ENCODE measurements around the gene RCOR2.
"Not testable (repeated sequence)": the region's sequence is repeated elsewhere in the genome, so short reads cannot be mapped to it uniquely, and the experiment has no call there.

The RCOR2 gene

GRCh38 chr11:63916837-63917691 is at the start of gene RCOR2:
TSS of gene RCOR2 (minus strand) at chr11:63917164. CDS start at chr11:63916456, 708 bp downstream.
- DNase-seq = peak; percentile 57

GRCh38 chr11:63966444-63966843 is 49.5 kb upstream of the RCOR2 start:
- DNase-seq = no peak

DNA sequence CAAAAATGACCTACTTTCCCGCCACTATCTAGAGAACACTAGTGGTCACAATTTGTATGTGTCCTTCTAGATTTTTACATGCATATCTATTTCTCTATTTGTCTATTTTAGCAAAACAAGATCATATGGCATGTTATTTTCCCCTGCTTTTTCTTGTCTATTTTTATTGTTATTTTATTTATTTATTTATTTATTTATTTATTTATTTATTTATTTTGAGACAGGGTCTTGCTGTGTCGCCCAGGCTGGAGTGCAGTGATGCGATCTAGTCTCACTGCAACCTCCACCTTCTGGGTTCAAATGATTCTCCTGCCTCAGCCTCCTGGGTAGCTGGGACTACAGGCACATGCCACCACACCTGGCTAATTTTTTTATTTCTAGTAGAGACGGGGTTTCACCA is 46.9 kb upstream of the RCOR2 start:
- DNase-seq = not testable (repeated sequence)

DNA sequence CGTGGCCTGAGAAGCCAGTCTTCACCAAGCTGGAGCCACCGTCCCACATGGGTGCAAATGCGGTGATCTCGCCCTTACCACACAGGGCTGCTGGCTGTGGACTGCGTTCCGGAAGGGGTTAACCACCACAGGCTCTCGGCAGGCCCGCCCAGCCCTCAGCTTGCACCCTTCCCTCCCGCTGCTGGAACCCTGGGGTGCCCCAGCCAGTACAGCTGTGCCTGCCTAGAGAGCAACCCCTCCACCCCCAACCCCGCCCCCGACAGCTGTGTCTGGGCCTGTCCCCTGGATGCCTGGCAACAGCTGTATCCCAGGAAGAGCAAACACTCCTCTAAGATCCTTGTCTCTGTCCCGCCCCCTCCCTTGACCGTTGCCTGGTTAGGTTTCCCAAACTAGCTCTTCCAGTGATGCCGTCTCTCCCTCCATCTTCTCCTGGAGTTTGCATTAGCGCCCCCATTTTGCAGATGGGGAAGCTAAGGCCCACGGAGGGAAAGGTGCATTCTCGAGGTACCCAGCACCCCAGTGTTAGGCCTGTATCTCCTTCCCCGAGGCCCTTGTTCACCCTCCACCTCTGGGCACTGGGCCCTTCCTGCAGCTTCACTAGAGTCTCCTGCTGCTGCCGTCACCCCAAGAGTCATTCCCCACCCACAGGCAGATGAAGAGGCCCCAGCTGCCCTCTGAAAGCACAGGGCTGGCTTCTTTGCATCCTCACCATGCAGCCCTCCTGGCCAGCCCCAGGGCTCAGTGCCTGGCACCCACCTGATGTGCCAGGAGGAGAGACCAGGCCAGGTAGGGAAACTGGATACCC is 44.8 kb upstream of the RCOR2 start:
- no peak for DNase-seq

- no peak for DNase-seq
These were observed 41.0 kb upstream of the RCOR2 start for GRCh38 chr11:63958008-63958407.

- DNase-seq = no peak
These were observed 35.6 kb upstream of the RCOR2 start for GRCh38 chr11:63952570-63952969.

DNA sequence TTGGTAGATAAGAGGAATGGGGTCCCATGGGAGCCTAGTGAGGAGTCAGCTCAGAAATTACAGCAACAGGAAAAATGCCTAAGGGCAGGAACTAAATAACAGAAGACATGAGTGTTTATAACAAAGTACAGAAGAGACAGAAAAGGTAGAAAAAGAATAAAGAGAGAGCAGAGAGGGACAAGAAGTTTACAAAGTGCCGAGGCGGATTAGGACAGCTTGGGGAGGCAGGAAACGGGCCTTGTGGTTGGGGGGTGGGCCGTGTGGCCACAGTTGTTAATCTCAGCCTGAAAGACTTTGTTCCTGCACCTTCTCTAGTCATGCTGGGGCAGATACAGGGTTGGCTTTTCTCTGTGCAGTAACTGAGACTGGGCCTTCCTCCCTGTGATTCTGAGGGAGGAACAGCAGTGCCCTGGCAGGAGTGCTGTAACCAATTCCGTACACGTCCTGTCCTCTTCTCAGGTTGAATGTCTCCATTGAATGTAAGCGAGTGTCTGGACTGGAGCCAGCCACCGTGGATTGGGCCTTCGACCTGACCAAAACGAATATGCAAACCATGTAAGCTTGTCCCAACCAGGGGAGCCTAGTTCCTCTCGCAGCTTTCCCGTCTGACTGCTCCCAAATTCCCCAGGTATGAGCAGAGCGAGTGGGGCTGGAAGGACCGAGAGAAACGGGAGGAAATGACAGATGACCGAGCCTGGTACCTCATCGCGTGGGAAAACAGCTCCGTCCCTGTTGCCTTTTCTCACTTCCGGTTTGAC is 35.0 kb upstream of the RCOR2 start:
- DNase-seq = peak; percentile 33

- DNase-seq = peak; percentile 48
These were observed 28.7 kb upstream of the RCOR2 start for GRCh38 chr11:63945477-63946163.

- no peak for DNase-seq
These were observed 28.0 kb upstream of the RCOR2 start for GRCh38 chr11:63944987-63945386.

- no peak for DNase-seq
These were observed 25.8 kb upstream of the RCOR2 start for GRCh38 chr11:63942803-63943202.

GRCh38 chr11:63941901-63942300 is 24.9 kb upstream of the RCOR2 start:
- DNase-seq = no peak

DNA sequence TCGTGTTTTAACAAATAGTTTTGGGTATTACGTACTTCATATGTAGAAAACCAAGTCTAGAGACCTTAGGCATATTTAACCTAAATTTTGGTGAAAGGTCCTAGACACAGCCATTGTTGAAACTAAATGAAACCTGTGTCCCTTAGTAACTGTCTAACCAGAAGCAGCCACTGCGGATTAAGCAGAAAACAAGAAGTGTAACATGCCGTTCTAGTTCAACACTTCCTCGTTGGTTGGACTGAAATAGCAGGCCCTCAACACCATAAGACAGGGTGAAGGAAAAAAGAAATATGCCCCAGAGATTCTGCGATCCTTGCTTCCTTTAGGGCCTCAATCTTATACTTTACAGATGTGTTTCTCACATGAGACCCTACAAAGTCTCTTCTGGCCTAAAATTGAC is 23.8 kb upstream of the RCOR2 start:
- DNase-seq = no peak

GRCh38 chr11:63939397-63939891 is 22.5 kb upstream of the RCOR2 start:
- no peak for DNase-seq

DNA sequence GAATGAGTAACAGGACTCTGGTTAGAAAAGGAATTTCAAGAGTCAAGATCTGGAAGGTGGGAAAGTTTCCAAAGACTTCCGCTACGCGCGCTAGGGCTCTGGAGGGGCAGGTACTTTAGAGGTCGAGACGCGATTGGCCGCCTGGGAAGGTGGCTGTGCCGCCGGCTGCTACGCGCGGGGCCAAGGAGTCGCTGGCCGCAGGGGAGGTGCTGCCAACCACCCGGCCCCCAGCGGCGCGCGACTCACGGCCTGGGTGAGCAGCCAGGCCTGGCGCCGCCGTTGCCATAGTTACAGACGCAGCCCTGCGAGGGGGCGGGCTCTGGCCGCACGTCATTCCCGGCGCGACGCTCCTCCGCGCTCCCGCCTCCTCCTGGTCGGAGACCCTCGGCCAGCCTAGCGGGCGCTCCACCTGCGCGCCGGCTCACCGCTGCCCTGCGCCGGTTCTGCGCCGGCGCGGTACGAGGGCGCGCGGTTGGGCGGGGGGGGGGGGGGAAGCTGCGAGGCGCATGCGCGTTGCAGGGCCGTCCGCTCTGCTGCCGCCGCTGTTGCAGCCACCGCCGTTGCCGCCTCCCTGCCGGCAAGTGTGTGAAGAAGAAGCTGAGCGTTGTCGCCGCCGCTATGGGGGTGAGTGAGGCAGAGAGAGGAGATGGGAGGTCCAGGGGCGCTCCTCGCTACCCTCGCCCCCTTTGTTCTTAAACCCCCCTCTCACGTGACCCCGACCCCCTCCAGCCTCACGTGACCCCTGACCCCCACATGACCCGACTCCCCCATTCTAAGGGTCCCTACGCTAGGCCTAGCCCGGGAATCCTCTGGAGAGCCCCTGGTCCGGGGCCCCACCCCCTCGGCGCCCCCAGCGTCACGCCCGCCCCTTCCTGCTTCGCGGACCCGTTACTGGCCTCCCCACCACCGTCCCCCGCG is 21.8 kb upstream of the RCOR2 start, which contains the start of gene NAA40:
Gene NAA40, plus strand, starts transcription at position 524 of the 918 bp plus-strand sequence. Its CDS starts 95 bp downstream, at position 619.
- DNase-seq = peak; percentile 93

DNA sequence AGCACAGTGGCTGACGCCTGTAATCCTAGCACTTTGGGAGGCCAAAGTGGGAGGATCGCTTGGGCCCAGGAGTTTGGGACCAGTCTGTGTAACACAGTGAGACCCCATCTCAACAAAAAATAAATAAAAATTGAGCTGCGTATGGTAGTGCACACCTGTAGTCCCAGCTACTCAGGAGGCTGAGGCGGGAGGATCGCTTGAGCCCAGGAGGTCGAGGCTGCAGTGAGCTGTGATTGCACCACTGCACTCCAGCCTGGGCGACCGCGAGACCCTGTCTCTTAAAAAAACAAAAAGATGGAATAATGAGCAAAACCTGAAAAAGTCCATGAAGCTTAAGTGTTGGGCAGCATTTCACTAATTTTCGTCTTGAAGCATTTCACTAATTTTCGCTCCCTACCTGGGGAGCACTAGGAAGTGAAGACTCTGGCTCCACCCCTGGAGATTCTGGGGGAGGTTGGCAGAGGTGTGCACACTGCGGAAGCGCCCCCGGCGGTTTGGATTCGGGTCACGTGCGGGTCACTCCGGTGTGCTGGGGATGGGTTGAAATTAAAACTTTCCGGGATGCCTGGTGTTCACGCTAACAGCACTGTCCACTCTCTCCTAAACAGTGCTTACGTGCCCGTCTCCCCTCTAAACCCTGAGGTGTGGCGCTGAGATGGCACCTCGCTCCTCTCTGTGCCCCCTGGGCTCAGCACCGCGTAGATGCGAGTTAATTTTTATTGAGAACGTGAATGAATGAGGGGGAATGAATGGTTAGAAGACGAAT is 20.9 kb upstream of the RCOR2 start:
- no peak for DNase-seq

DNA sequence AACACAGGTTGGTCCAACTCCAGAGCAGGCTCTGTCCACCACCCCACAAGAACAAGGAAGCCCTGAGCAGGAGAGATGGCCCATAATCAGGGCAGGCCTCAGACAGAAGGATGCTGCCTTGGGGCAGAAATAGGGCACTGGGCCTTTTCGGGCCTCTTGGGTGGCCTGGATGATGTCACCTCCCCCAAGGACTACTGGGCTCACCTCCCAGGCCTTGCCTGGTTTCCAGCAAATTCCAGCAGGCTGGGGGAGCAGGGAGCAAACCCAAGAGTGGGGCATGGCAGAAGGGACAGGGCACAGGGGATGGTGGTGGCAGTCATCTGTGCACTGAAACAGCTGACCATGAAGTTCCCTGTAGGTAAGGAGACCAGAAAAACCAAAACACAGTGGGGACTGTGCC is 16.5 kb upstream of the RCOR2 start:
- no peak for DNase-seq

DNA sequence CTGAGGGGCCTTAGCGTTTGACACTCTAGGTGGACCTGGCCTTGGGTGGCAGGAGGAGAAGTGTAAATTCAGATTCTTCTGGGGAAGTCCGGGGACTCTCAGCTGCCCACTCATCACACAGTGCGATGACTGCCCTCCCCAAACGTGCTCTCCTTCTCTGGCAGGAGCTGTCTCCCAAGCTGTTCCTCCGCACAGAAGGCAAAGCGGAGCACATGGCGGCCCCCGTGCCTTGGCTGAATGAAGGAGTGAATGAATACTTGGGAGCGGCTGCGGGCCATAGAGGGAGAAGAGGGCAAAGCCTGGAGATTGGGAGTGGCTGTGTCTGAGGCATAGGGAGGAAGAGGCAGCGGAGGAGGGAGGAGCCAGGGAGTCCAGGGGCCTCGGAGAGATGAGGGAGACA is 14.9 kb upstream of the RCOR2 start:
- no peak for DNase-seq

DNA sequence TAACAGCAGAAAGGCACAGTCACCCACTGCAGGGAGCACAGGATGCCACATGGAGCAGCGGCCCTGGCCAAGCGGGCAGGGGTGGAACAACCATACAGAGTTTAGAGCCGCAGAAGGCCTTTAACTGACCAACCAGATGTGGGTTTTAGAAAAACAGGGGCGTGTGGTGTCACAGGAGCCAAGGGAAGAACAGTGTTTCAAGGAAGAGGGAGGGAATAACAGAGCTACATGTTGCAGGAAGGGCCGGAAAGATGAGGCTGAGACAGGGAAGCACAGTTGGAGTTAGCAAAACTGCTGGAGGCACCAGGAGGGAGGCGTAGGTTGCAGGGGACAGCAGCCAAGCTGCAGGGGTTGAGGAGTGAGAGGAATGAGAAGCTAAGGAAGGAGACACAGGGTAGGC is 14.1 kb upstream of the RCOR2 start:
- no peak for DNase-seq

DNA sequence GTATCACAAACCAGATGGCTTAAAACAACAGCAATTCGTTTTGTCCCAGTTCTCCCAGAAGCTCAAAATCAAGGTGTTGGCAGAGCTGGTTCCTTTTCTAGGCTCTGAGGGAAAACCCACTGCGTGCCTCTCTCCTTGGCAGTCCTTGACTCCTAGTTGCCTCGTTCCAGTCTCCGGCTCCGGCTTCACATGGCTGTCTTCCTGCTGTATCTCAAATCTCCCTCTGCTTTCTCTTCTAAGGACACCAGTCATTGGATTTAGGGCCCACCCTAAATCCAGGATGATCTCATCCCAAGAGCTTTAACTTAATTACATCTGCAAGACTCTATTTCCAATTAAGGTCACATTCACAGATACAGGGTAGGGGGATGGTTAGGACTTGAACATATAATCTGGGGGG is 12.7 kb upstream of the RCOR2 start:
- DNase-seq = no peak

DNA sequence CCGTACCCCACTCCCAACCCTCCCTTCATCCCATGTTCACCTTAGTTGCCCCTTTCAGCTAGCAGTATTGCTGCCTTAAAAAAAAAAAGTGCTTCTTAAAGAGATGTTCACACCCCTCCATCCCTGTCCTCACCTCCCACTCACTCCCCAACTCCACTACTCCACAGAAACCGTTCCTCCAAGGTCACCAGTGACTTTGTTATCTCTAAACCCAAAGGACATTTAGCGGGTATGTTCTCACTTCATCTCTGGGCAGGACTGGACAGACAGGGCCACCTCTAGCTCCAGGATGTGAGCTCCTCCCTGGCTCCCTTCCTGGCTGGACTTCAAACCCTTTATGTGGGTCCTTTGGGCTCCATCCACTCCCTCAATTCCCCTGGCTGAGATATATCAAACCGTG is 6.4 kb upstream of the RCOR2 start:
- no peak for DNase-seq
